HG03432 (cell line): ENCODE results near the gene PXMP2.

ENCODE experiments used
- ATAC-seq: cut with Tn5 transposase; IDR thresholded peaks from one replicate; pipeline ENCODE4 v1.9.1; 2021; ENCODE audit warnings: mild to moderate bottlenecking, moderate library complexity; ENCODE audit not compliant: unreplicated experiment

PXMP2 gene

DNA sequence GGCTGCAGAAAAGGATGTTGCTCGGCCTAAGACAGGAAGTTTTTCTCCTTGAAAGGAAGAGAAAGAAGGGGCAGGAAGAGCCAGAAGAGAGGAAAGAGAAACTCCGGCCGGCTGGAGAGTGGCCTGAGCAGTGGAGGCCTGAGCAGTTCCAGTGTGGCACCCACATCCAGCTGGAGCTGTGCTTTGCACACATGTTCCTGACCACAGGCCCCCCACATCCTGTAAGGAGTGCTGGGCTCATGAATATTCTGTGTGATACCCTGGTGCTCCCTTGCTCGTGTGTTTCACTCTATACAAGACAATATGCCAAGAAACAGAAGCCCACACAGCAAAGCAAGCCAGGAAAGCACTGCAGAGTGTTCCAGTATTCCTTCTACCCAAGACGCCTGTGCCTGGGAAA, 27.3 kb upstream of the PXMP2 start:
- no peak for ATAC-seq

- no peak for ATAC-seq
Observed at GRCh38 chr12:132660996-132661395, 26.4 kb upstream of the PXMP2 start.

DNA sequence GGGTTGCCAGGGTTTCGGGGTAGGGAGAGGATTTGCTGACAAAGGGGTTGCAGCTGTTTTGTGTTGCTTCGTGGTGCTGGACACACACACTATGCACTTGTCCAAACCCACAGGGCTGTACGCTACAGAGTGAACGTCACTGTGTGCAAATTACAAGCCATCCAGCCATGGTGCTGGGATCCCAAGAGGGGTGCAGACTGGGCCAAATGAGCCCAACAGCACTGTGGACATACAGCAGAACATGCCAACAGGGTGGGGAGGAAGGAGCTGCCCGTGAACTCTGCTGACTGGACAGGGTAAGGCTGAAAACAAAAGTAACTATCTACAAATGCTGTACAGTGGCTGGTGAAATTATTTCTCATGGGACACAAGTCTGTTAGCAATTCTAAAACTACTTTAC, 25.4 kb upstream of the PXMP2 start:
- ATAC-seq: no peak

DNA sequence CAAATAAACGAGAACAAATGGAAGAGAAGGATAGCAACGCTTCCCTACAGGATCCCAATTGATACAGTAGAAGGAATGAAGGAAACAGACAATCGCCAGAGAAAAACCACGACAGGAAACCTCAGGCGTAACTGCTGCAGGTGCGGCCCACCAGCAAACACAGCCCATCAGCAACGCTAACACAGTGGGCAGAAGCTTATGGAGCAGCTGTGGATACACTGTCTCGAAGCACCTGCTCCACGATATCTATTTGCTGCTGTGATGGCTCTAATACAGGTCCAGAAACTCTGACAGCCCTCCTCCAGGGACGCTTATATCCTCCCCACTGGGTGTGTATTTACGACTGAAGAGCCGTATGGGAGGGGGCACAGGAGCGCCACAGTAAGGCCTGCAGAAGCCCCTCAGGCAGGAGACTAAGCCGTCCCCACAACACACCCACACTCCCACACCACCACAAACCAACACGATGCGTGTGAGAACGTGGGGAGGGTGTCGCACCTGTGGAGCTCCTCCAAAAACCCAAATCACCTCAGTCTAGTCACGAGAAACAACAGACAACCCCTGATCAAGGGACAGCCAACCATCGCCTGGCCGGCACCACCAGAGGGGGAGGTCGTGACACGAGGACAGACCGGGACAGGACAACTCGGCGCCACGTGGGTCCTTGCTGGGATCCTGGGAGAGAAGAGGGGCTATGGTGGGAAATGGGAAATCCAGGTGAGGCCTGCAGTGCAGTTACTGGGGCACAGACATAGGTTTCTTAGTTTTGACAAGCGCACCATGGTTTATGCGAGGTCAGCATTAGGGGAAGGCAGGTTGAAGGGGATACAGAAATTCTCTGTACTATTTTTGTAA, 24.3 kb upstream of the PXMP2 start:
- no peak for ATAC-seq

GRCh38 chr12:132664206-132665148, 22.9 kb upstream of the PXMP2 start:
- no peak for ATAC-seq

- ATAC-seq: no peak
Observed at GRCh38 chr12:132665149-132665491, 22.3 kb upstream of the PXMP2 start.

DNA sequence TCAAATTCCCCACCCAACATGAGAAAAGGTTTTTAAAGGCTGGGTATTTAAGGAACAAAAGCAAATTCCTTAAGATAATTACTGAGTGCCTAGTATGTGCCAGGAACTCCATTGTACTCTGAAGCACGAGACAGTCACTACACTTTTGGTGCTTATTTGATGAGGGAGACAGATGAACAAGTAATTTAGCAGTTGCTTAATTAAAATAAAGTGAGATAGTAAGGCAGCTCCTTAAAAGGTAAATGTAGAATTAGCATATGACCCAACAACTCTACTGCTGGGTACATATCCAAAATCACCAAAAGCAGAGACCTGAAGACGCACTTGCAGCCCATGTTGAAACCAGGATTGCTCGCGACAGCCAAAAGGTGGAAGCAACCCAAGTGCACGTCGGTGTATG, 21.6 kb upstream of the PXMP2 start:
- ATAC-seq: no peak

DNA sequence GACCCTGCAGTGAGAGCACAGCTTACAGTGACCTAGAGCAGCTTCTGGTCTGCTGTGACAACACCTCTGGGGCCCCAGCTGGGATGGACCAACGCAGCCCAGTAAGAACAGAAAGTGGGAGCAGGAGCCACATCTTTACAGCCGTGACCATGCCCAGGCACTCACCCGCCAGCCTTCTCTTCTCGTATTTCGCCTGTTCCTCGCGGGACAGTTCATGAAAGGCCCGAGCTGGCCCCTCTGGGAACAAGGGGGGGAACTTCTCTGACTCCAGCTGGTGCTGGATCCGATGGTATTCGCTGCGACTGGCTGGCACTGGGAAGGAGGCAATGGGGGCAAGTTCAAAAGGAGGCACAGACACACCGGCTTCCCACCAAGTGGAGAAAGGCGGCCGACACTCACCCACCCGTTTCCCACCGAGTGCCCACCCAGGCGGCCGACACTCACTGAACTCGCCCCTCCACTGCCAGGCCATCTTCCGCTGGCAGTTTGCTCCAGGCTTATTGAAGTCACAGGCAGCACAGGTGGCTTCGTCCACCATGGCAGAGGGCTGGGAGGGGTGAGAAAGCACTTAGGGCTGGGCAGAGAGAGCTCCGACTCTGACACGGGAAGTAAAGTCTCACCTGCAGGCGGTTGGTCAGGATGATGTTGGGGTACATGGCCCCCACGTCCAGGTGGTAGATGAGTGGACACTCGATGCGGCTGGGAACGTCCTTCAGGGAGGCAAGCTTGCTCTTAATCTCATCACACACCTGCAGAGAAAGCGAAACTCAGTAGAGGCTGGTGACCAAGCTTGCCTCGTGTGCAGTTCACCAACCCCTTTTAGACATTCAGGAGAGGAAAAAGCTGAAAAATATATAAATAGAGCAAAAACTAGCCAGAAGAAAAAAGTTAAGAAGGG, 18.9 kb upstream of the PXMP2 start:
- ATAC-seq: no peak

DNA sequence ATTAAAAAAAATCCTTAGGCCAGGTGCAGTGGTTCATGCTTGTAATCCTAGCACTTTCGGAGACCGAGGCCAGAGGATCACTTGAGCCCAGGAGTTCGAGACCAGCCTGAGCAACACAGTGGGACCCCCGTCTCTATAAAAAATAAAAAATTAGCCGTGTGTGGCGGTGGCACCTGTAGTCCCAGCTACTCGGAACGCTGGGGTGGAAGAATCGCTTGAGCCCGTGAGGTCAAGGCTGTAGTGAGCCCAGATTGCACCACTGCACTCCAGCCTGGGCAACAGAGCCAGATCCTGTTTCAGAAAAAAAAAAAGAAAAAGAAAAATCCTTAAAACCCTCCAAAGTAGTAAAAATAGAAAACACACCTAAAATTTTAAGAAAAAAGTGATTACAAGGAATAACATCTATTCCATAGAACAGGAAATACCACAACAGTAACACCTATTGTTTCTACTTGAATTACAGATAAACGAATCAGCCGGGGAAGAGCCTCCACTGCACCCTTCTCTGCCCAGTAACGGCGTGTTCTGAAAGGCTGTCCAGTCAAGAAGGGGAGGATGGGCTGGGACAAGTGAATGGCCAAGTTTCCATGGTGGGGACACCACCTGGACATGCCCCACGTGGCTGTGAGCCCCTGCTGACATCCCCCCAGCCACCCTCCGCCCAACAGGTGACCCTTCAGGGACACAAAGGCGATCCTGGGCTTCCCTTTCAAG, 18.1 kb upstream of the PXMP2 start:
- no peak for ATAC-seq

DNA sequence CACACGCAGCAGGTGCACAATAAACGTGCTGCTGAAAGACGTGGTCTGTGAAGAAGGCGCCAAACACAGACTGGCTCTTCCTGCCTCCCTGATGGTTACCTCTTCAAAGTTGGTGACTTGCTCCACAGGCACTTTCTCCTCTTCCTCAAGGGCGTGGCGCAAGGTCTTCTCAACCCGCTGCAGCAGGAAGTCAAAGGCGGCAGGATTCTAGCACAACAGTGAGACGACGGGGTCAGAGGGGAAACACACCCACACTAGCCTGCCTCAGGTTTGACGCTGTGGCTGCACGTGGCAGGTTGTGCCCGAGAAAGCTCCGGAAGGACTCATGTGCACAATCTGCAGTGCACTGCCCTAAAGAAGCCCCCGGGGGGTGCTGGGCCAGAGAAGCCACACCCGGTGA, 15.3 kb upstream of the PXMP2 start:
- ATAC-seq: no peak

DNA sequence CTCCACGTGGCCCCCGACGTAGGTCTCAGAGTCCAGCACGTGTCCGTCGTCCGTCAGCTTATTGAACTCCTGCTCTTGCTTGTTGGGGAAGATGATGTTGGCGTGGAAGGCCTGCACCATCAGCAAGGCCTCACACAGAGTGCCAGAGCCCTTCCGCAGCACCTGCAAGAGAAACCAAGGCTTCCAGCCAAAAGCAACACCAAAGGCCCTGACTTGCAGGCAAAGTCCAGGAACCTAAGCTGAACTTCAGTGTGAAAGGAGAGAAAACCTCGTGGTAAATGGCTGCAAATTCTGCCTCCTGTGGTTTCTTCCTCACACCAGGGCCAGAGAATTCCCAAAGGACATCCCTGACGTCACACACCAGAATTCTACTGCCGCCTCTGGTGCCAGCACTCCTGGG, 14.7 kb upstream of the PXMP2 start:
- ATAC-seq: no peak

- no peak for ATAC-seq
Observed at GRCh38 chr12:132673288-132674179, 13.9 kb upstream of the PXMP2 start.

DNA sequence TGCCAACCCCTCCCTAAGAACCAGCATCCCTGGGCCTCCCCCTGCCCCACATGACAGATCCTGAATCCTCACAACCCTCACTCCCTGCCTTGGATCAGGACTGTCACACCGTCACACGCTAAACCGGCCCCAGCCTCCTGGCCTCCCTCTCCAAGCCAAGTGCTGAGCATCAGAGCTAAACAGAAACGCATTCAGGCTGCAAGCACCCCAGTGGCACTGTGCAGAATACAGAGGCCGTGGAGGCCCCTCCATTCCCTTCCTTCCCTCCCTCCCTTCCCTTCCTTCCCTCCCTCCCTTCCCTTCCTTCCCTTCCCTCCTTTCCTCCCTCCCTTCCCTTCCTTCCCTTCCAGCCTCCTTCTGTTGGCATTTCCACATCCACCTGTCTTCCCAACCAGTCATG, 12.8 kb upstream of the PXMP2 start:
- no peak for ATAC-seq

- no peak for ATAC-seq
Observed at GRCh38 chr12:132675757-132676432, 11.5 kb upstream of the PXMP2 start.

GRCh38 chr12:132677492-132677891, 9.9 kb upstream of the PXMP2 start:
- no peak for ATAC-seq

- no peak for ATAC-seq
Observed at GRCh38 chr12:132685400-132685799, 2.0 kb upstream of the PXMP2 start.

- ATAC-seq: peak; percentile 13
Observed at GRCh38 chr12:132686825-132687210, 569 bp upstream of the PXMP2 start.

DNA sequence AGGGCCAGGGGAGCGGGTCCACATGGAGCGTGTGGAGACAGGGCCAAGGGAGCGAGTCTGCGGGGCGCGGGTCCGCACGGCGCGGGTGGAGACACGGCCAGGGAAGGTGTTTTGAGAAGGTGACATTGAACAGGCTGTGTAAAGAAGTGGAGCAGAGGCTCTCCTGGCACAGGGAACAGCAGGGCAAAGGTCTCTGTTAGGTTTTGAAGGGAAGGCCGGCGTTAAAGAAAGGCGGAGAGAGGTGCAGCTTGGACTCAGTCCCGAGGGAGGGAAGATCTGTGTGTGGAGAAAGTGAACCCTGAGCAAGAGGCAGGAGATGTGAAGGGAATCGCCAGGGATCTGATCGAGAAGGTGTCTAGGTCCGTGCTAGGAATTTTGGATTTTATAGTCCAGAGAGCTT, 1.8 kb downstream of the PXMP2 start:
- no peak for ATAC-seq

DNA sequence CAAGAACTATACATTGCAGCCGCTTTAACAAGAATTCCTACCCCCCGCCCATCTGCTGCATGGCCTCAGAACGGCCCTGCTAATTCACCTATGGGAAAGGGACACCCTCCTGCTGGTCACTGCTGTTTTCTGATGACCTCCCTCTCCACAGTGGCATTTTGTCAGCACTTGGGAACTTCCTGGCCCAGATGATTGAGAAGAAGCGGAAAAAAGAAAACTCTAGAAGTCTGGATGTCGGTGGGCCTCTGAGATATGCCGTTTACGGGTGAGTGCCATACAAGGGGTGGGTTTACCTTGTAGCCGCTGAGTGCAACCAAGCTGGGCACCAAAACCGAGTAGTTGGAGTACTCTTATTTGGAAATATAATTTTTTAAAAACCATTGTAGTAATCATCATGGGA, 2.7 kb downstream of the PXMP2 start:
- ATAC-seq: no peak
